ENCODE data around the gene SENP6.
"Not testable (repeated sequence)": the region's sequence is repeated elsewhere in the genome, so short reads cannot be mapped to it uniquely, and the experiment has no call there.

The SENP6 gene

GRCh38 chr6:75609639-75610590 is 8.2 kb downstream of the SENP6 start:
- no peak for DNase-seq

- no peak for DNase-seq
Observed at GRCh38 chr6:75611011-75611701, 9.5 kb downstream of the SENP6 start.

- DNase-seq = no peak
Observed at GRCh38 chr6:75611702-75612375, 10.2 kb downstream of the SENP6 start.

GRCh38 chr6:75612434-75612833 is 10.8 kb downstream of the SENP6 start:
- DNase-seq = no peak

GRCh38 chr6:75613056-75613501 is 11.4 kb downstream of the SENP6 start:
- no peak for DNase-seq

GRCh38 chr6:75618437-75618836 is 16.8 kb downstream of the SENP6 start:
- DNase-seq = no peak

- DNase-seq = no peak
Observed at GRCh38 chr6:75619230-75619899, 17.7 kb downstream of the SENP6 start.

GRCh38 chr6:75620381-75621304 is 19.0 kb downstream of the SENP6 start:
- DNase-seq = no peak

GRCh38 chr6:75621846-75622245 is 20.2 kb downstream of the SENP6 start:
- DNase-seq = no peak

GRCh38 chr6:75623491-75623890 is 21.8 kb downstream of the SENP6 start:
- no peak for DNase-seq

- DNase-seq = no peak
Observed at GRCh38 chr6:75624335-75624734, 22.7 kb downstream of the SENP6 start.

- DNase-seq = no peak
Observed at GRCh38 chr6:75624988-75625387, 23.3 kb downstream of the SENP6 start.

- DNase-seq = no peak
Observed at GRCh38 chr6:75626561-75626960, 24.9 kb downstream of the SENP6 start.

GRCh38 chr6:75627708-75628107 is 26.0 kb downstream of the SENP6 start:
- not testable (repeated sequence) for DNase-seq

GRCh38 chr6:75631859-75632635 is 30.4 kb downstream of the SENP6 start:
- DNase-seq = no peak

- no peak for DNase-seq
Observed at GRCh38 chr6:75633045-75633444, 31.4 kb downstream of the SENP6 start.

- DNase-seq = no peak
Observed at GRCh38 chr6:75642311-75642710, 40.6 kb downstream of the SENP6 start.

GRCh38 chr6:75643173-75643572 is 41.5 kb downstream of the SENP6 start:
- DNase-seq = no peak

GRCh38 chr6:75656479-75656878 is 54.8 kb downstream of the SENP6 start:
- no peak for DNase-seq

- DNase-seq = no peak
Observed at GRCh38 chr6:75657327-75657726, 55.6 kb downstream of the SENP6 start.

GRCh38 chr6:75666592-75666991 is 64.9 kb downstream of the SENP6 start:
- DNase-seq = no peak

Data from NK-92 treated with Interleukin-12 subunit alpha and Interleukin-12 subunit beta, amount 100 ng/mL, for 24 hours (cell line).